ENCODE measurements around the gene KDM4C. TPM values are rescaled to one million over a fixed set of nuclear protein-coding genes. Genes with fewer than 3 reads are reported as not detected.

The KDM4C gene
- total and polyA plus RNA-seq, 2 donors: 16.3 to 66.1 TPM

DNA sequence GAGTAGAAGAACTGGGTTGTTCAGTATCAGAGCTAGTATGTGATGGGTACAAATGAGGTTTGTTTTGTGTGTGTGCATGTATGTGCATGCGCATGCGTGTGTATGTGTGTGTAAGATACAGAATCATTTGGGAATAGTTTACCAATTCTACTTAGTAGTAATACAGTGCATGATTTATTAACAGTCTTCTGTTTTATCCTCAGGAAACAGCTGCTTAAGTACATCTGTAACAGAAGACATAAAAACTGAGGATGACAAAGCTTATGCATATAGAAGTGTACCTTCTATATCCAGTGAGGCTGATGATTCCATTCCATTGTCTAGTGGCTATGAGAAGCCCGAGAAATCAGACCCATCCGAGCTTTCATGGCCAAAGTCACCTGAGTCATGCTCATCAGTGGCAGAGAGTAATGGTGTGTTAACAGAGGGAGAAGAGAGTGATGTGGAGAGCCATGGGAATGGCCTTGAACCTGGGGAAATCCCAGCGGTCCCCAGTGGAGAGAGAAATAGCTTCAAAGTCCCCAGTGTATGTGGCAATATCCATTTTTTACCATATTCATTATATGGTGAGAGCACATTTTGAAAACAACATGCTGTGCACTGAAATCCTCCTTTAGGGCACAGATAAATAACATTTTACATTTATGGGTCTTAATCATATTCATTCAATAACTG, 228.5 kb downstream of the KDM4C start:
- Histone ChIP-seq H3K4me3 (ENCODE audit: low read depth, low read length) (no peak overlapping the region), H3K36me3 (ENCODE audit: insufficient read depth) (peaks cover 5% of the 10 kb centered on the region), H3K27ac (ENCODE audit: low read depth) (no peak overlapping the region), H3K4me1 (ENCODE audit: insufficient read depth) (no peaks in the 10 kb centered on the region)
- WGBS: 83% methylated on average over 5 of the region's 5 CpGs
- DNase-seq (ENCODE audit: extremely low spot score): no peak

DNA sequence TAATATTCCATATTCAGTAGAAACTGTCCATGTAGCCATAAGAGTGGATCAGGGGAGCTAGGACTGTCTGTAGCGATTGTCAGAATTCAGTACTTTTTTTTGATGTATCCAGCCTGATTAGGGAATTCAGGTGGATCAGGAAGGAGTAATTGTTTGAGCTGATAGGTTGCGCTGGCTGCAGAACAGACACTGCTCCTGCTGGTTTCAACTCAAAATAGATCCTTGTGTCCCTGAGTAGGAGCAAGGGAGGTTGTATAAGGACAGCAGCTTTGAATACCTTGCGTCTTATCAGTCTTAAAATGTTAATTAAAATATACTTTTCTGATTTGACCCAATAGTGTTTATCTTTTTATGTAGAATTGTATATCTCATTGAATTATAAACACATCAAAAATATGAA, 229.6 kb downstream of the KDM4C start:
- Histone ChIP-seq H3K36me3 (ENCODE audit: insufficient read depth) (peaks cover 5% of the 10 kb centered on the region), H3K27ac (ENCODE audit: low read depth) (no peak overlapping the region)
- 87% methylated on average over 3 of the region's 3 CpGs for WGBS

DNA sequence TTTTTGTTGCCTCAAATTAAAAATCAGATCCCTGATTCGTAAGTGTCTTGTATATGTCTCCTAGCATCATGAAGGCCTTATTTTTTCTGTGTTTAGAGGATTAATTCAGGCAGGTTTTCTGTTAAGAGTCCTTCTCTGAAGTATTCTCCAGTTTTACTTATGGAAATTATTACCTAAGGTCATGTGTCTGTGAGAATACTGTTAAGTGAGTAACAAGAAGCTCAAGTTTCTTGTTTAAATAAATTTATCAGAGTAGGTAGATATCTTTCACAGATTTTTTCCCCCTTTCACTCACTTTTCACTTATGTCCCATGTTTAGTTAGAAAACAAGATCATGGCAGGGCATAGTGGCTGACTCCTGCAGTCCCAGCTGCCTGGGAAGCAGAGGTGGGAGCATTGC, 233.6 kb downstream of the KDM4C start:
- no peak overlapping the region for H3K27ac ChIP-seq (ENCODE audit: low read depth)
- H3K36me3 ChIP-seq (ENCODE audit: insufficient read depth): peaks cover 5% of the 10 kb centered on the region
- DNase-seq (ENCODE audit: extremely low spot score): no peak
- H3K4me1 ChIP-seq (ENCODE audit: insufficient read depth): no peaks in the 10 kb centered on the region
- no peak overlapping the region for H3K4me3 ChIP-seq (ENCODE audit: low read depth, low read length)
- 92% methylated on average over 1 of the region's 1 CpG for WGBS

More for the DNA sequence above, 229.6 kb downstream of the KDM4C start:
- Histone ChIP-seq H3K4me1 (ENCODE audit: insufficient read depth) (no peaks in the 10 kb centered on the region), H3K4me3 (ENCODE audit: low read depth, low read length) (no peak overlapping the region)
- no peak for DNase-seq (ENCODE audit: extremely low spot score)

DNA sequence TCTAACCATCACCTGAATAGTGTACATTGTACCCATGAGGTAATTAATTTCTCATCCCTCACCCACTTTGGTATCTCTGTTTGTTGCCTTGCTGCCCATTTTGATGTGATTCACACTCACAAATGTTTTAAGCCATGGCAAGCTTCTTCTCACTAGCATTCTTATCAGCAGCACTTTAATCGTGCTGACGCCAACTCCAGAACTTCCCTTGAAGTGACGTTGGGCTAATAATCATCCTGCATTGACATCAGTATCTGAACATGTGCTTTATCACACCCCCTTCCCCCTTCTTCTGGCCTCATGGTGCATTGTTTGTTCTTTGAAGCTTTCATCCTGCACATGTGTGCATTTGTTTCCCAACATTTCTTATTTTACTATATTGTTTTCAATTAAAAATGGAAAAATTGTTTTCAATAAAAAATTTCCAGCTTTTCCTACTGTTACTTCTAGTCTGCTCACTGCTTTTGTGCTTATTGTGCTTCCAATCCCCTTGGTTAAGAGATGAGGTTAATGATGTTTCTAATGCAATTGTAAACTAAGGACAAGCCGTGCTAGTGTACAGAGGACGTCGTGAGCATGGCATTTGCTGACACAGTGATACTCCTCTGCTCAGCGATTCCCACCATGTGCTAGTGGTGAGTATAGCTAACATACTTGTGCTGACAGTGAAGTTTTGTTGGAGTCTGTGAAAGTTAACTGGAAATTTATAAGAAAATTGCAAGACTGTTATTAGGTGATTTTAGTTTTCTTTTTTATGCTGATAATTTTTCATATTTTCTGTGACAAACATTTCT, 238.5 kb downstream of the KDM4C start:
- DNase-seq (ENCODE audit: extremely low spot score): no peak
- Histone ChIP-seq H3K4me3 (ENCODE audit: low read depth, low read length) (no peak overlapping the region), H3K27ac (ENCODE audit: low read depth) (no peak overlapping the region), H3K36me3 (ENCODE audit: insufficient read depth) (peaks cover 2% of the 10 kb centered on the region), H3K4me1 (ENCODE audit: insufficient read depth) (no peaks in the 10 kb centered on the region)
- WGBS: 67% methylated on average over 7 of the region's 7 CpGs

DNA sequence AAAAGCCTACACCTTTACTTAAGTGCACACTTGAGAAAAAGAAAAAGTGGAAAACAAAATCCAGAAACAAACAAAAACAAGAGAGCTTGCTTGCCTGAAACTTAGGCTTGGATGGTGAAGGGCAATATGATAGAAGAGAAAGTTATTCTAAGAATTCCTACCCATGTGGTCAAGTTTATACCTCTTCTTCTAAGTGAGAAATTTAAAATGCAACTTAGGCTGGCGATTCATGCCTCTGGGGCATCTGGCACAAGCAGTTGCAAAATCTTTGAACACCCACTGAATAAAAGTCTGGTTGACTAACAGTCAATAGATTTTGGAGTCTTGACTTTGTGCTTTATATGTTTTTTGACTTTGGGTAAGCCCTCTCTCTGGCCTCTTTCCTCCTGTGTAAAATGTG, 239.6 kb downstream of the KDM4C start:
- Histone ChIP-seq H3K4me1 (ENCODE audit: insufficient read depth) (no peaks in the 10 kb centered on the region), H3K36me3 (ENCODE audit: insufficient read depth) (peaks cover 4% of the 10 kb centered on the region)
- 97% methylated on average over 1 of the region's 1 CpG for WGBS

DNA sequence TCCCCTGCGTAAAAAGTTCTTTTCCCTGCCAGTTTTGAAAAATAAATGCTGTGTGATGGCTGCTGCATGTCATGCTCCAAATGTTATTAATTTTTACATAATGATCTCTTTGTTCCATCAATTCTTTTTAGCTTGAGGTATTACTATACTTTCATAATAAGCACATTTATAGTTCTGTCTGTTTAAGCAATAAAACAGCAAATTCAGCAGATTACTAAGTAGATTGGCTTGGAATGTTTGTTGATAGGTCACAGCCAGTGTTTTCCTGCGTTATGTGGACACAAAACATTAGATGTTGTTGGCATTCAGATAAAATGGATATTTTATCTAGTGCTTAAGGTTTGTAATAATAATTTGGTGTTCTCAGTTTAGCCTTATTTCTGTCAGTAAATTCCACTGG, 242.0 kb downstream of the KDM4C start:
- Histone ChIP-seq H3K4me3 (ENCODE audit: low read depth, low read length) (no peak overlapping the region), H3K27ac (ENCODE audit: low read depth) (no peak overlapping the region), H3K4me1 (ENCODE audit: insufficient read depth) (no peaks in the 10 kb centered on the region), H3K36me3 (ENCODE audit: insufficient read depth) (peaks cover 3% of the 10 kb centered on the region)
- DNase-seq (ENCODE audit: extremely low spot score): no peak
- WGBS: 73% methylated on average over 2 of the region's 2 CpGs

More for the DNA sequence above, 239.6 kb downstream of the KDM4C start:
- H3K4me3 ChIP-seq (ENCODE audit: low read depth, low read length): no peak overlapping the region
- H3K27ac ChIP-seq (ENCODE audit: low read depth): no peak overlapping the region
- no peak for DNase-seq (ENCODE audit: extremely low spot score)

DNA sequence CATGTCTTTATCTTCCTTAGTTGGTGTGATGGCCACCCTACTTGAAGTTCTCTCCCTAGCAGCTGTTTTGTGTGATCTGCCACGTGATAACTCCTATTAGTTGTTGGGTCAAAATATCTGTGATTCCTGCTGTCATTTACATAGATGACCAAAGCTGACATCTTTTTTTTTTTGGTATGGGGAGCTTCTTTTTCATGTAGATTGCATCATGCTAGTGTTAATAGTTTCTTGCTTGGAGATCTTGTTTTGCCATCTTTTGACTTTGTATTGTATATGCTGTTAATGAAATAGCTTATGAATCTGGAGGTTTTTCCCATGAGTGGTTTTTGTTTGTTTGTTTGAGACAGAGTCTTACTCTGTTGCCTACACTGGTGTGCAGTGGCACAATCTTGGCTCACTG, 243.8 kb downstream of the KDM4C start:
- Histone ChIP-seq H3K4me1 (ENCODE audit: insufficient read depth) (no peaks in the 10 kb centered on the region), H3K4me3 (ENCODE audit: low read depth, low read length) (no peak overlapping the region), H3K27ac (ENCODE audit: low read depth) (no peak overlapping the region), H3K36me3 (ENCODE audit: insufficient read depth) (peaks cover 2% of the 10 kb centered on the region)
- WGBS: 86% methylated on average over 1 of the region's 1 CpG
- no peak for DNase-seq (ENCODE audit: extremely low spot score)

DNA sequence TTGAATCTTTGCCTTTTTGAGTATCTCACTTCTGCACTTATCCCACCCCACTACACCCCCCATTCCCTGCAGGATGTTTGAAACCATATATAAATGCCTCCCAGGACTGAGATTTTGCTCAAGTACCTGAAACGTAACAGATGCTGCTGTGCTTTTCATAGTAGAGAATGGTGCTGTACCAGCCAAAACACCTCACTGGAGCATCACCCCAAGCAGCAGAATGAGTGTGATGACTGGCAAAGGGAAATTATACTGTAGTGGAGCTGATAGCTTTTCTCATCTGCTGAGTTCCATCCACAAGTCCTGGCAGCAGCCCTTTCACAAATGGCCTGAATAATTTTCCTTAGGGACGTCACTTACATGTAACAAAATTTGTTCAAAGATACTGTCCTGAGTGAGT, 246.1 kb downstream of the KDM4C start:
- 92% methylated on average over 2 of the region's 2 CpGs for WGBS
- no peak overlapping the region for H3K27ac ChIP-seq (ENCODE audit: low read depth)
- DNase-seq (ENCODE audit: extremely low spot score): no peak
- no peak overlapping the region for H3K4me3 ChIP-seq (ENCODE audit: low read depth, low read length)
- H3K4me1 ChIP-seq (ENCODE audit: insufficient read depth): no peaks in the 10 kb centered on the region
- H3K36me3 ChIP-seq (ENCODE audit: insufficient read depth): peaks cover 2% of the 10 kb centered on the region

DNA sequence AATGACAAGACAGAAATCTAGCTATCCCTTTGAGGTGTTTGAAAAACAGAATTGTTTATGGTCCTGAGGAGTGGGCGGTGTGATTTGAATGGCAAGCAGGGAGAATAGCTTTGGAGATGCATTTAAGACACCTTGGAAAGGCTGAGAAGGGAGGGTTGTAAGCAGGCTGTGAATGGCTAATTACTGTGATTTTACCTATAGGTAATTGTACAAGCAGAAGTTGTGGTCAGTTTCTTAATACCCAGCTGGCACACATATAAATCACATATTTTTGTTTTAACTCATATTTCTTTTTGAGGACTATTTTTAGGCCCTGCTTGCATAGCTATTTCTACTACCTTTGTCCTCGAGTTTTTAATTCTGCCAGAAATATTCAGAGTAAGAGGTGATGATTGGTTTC, 248.6 kb downstream of the KDM4C start:
- 85% methylated on average over 2 of the region's 2 CpGs for WGBS
- no peaks in the 10 kb centered on the region for H3K4me1 ChIP-seq (ENCODE audit: insufficient read depth)
- DNase-seq (ENCODE audit: extremely low spot score): no peak
- no peak overlapping the region for H3K4me3 ChIP-seq (ENCODE audit: low read depth, low read length)
- peaks cover 2% of the 10 kb centered on the region for H3K36me3 ChIP-seq (ENCODE audit: insufficient read depth)
- no peak overlapping the region for H3K27ac ChIP-seq (ENCODE audit: low read depth)

DNA sequence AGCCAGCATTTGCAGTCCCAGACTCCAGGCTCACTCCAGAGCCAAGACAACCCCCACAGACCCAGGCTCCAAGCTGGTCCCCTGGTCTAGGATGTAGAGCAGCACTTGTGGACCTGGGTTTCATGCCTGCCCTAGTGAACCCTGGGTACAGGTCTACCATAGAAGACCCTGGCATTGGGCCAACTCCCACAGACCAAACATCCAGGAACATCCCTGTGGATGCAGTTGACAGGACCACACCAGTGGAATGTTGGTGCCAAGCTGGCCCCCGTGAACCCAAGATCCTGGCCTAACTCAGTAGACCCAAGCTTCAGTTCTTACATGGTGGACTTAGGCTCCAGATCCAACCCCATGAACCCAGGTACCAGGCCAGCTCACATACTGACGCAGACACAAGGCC, 250.6 kb downstream of the KDM4C start:
- Histone ChIP-seq H3K36me3 (ENCODE audit: insufficient read depth) (peaks cover 3% of the 10 kb centered on the region), H3K27ac (ENCODE audit: low read depth) (no peak overlapping the region), H3K4me3 (ENCODE audit: low read depth, low read length) (no peak overlapping the region), H3K4me1 (ENCODE audit: insufficient read depth) (no peaks in the 10 kb centered on the region)
- WGBS: 49% methylated on average over 2 of the region's 2 CpGs
- no peak for DNase-seq (ENCODE audit: extremely low spot score)

DNA sequence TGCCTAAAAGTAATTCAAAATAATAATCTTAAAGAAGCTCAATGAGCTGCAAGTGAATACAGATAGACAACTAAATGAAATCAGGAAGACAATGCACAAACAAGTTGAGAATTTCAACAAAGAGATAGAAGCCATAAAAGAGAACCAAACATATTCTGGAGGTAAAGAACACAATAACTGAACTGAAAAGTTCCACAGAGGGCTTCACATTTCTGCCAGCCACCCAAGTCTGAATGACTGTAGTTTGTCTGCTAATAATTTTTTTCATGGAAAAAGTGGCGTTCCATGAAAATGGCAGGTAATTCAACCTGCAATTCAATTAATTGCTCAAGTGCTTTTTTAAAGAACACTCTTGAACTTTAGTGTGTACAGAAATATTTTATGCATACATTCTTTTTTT, 251.3 kb downstream of the KDM4C start:
- DNase-seq (ENCODE audit: extremely low spot score): no peak
- 100% methylated on average over 1 of the region's 1 CpG for WGBS
- Histone ChIP-seq H3K36me3 (ENCODE audit: insufficient read depth) (peaks cover 3% of the 10 kb centered on the region), H3K4me1 (ENCODE audit: insufficient read depth) (no peaks in the 10 kb centered on the region), H3K4me3 (ENCODE audit: low read depth, low read length) (no peak overlapping the region), H3K27ac (ENCODE audit: low read depth) (no peak overlapping the region)

DNA sequence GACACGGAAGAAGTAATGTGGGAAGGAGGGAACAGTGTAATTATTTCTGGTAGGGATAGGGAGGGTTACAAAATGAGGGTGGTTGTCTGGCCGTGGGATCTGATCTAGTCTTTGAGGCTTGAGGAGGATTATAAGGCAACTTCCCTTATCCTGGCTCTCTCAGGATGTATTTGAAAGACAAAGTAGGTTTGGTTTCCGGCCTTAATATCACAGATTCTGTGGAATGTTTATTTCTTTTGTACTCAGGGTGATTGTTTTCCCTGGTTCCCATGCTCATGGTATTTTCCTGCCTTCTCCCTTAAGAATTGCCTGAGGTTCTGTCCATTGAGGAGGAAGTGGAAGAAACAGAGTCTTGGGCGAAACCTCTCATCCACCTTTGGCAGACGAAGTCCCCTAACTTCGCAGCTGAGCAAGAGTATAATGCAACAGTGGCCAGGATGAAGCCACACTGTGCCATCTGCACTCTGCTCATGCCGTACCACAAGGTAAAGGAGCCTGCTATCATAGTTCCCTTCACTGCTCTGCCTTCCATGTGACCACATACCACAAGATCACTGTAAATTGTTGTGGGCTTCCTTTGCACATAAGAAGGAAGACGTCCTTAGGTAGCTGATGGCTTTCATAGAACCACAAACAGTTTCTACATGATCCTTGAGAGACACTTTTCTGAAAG, 253.8 kb downstream of the KDM4C start:
- Histone ChIP-seq H3K4me3 (ENCODE audit: low read depth, low read length) (no peak overlapping the region), H3K27ac (ENCODE audit: low read depth) (no peak overlapping the region), H3K4me1 (ENCODE audit: insufficient read depth) (no peaks in the 10 kb centered on the region), H3K36me3 (ENCODE audit: insufficient read depth) (peaks cover 5% of the 10 kb centered on the region)
- 73% methylated on average over 8 of the region's 8 CpGs for WGBS
- DNase-seq (ENCODE audit: extremely low spot score): no peak

DNA sequence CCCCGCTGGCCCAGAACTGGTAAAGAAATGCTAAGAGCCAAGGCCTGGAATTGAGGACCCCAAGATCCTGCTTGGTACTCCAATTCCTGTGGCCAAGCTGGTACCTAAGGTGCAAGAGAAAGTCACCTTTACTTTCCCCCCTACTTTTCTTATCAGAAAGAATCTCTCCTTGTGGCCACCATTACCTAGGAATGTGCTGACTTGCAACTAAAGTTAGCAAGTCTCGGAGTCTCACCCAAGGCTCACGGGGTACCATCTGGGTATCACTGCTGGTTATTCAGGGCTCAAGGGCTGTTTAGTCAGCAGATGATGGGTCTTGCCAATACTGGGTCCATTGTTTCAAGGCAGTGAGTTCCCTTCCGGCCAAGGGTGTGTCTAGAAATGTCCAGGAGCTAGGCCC, 270.2 kb downstream of the KDM4C start:
- DNase-seq (ENCODE audit: extremely low spot score): no peak
- Histone ChIP-seq H3K36me3 (ENCODE audit: insufficient read depth) (no peaks in the 10 kb centered on the region), H3K4me3 (ENCODE audit: low read depth, low read length) (no peak overlapping the region), H3K4me1 (ENCODE audit: insufficient read depth) (no peaks in the 10 kb centered on the region), H3K27ac (ENCODE audit: low read depth) (no peak overlapping the region)
- 99% methylated on average over 4 of the region's 4 CpGs for WGBS

DNA sequence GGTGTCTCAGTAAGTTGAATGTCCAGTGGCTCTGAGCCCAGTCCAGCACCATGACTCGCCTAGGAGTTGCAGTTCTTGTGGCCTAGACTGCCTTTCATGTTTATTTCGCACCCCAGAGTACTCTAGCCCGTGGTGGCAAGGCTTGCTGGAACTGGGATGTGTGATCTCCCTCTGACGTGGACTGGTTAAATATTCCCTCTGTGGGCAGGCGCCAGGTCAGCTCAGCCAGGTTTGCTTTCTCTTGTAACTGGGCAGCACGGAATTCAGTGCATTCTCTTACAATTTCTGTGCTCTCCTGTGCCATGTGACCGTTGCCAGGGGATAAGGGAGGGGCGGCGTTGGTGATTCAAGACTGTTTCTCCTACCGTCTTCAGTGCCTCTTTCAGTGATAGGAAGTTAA, 270.8 kb downstream of the KDM4C start:
- no peak for DNase-seq (ENCODE audit: extremely low spot score)
- 96% methylated on average over 10 of the region's 10 CpGs for WGBS

More for the DNA sequence above, 270.8 kb downstream of the KDM4C start:
- no peaks in the 10 kb centered on the region for H3K4me1 ChIP-seq (ENCODE audit: insufficient read depth)
- H3K27ac ChIP-seq (ENCODE audit: low read depth): no peak overlapping the region
- no peaks in the 10 kb centered on the region for H3K36me3 ChIP-seq (ENCODE audit: insufficient read depth)
- no peak overlapping the region for H3K4me3 ChIP-seq (ENCODE audit: low read depth, low read length)

Data from urinary bladder (tissue), 4 donors.